Measurements from ENCODE around the gene NCCRP1. TPM values are rescaled to one million over a fixed set of nuclear protein-coding genes. Genes with fewer than 3 reads are reported as not detected.

The NCCRP1 gene
- total RNA-seq, 4 donors from 2014 or later, result 0.46 TPM; not detected in 3

DNA sequence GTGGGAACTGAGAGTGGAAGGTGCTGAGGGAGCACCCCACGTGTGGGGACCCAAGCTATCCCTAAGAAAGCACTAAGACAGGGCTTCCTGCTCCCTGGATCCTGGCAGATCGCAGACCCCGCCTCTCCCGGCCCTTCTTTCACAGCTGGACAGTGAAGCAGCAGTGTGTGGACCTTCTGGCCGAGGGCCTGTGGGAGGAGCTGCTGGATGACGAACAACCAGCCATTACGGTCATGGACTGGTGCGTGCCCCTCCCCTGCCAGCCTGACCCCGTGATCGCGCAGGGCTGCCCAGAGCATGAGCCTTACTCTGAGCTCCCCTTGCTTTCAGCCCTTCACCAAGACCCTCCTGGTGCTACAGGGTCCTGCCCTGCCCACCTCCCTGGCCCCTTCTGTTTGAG is 2.3 kb downstream of the NCCRP1 start:
- no peak for DNase-seq (ENCODE audit: low spot score)
- TF ChIP-seq, protein P1, sequence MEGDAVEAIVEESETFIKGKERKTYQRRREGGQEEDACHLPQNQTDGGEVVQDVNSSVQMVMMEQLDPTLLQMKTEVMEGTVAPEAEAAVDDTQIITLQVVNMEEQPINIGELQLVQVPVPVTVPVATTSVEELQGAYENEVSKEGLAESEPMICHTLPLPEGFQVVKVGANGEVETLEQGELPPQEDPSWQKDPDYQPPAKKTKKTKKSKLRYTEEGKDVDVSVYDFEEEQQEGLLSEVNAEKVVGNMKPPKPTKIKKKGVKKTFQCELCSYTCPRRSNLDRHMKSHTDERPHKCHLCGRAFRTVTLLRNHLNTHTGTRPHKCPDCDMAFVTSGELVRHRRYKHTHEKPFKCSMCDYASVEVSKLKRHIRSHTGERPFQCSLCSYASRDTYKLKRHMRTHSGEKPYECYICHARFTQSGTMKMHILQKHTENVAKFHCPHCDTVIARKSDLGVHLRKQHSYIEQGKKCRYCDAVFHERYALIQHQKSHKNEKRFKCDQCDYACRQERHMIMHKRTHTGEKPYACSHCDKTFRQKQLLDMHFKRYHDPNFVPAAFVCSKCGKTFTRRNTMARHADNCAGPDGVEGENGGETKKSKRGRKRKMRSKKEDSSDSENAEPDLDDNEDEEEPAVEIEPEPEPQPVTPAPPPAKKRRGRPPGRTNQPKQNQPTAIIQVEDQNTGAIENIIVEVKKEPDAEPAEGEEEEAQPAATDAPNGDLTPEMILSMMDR (IDR thresholded peaks at IDR 0.05), result no peak
- peak; percentile 85 for ATAC-seq (ENCODE audit: low FRiP score)

DNA sequence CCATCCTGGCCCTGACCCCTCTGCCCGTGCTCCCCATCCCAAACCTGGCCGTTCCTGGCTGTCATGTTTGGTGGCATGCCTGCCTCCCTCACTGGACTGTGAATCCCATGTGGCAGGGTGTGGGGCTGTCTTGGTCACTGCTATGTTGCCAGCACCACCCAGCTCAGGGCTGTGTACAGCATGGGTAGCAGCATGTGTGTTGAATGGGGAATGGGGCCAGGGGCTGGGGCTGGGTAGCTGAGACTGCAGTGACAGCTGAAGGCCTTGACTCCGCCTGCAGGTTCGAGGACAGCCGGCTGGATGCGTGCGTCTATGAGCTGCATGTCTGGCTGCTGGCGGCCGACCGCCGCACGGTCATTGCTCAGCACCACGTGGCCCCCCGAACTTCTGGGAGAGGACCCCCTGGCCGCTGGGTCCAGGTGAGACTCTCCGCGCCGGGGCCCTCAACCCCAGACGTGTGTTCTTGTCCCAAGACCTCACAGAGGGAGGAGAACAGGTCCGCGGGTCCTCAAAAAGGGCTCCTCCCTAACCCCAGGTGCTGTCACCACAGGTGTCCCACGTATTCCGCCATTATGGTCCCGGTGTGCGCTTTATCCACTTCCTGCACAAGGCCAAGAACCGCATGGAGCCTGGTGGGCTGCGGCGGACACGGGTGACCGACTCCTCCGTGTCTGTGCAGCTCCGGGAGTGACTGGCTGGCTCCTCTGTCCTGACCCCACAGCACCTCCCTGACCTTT is 3.5 kb downstream of the NCCRP1 start:
- DNase-seq (ENCODE audit: low spot score), result no peak
- ATAC-seq (ENCODE audit: low FRiP score), result no peak
- TF ChIP-seq, protein P1 (IDR thresholded peaks at IDR 0.05), result no peak

DNA sequence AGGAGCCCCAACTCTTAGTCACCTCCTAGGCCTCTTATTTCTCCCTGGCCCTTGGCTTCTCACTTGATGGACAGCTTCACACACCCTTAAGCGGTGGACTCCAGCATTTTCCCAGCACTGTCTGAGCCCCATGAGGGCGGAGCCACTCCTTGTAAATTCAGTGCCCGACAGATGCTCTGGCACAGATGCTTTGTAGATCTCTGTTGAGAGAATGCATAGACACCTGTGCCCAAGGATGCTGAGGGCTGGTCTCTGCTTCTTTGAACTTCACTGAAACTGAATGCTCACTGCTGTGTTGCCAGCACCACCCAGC is 4.0 kb downstream of the NCCRP1 start:
- DNase-seq (ENCODE audit: low spot score), result no peak
- TF ChIP-seq, protein P1 (IDR thresholded peaks at IDR 0.05), result no peak
- no peak for ATAC-seq (ENCODE audit: low FRiP score)

DNA sequence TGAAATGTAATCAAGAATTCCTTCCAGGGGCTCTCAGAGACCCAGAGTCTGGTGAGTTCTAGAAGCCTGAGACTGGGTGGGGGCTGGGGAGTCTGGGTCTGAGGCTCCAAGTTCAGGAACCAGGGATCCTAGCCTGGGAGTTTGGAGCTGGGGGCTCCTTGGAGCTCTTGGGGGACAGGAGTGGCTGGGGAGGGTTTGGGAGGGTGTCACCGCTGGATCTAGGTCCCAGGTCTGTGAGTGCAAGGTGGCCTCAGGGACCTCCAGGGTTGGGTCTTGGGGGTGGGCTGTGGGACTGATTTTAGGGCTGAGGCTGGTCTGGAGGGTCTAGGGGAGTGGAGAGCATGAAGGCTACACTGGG is 6.2 kb downstream of the NCCRP1 start:
- ATAC-seq (ENCODE audit: low FRiP score) (no peak), DNase-seq (ENCODE audit: low spot score) (no peak)
- TF ChIP-seq, protein P1 (IDR thresholded peaks at IDR 0.05), result no peak

DNA sequence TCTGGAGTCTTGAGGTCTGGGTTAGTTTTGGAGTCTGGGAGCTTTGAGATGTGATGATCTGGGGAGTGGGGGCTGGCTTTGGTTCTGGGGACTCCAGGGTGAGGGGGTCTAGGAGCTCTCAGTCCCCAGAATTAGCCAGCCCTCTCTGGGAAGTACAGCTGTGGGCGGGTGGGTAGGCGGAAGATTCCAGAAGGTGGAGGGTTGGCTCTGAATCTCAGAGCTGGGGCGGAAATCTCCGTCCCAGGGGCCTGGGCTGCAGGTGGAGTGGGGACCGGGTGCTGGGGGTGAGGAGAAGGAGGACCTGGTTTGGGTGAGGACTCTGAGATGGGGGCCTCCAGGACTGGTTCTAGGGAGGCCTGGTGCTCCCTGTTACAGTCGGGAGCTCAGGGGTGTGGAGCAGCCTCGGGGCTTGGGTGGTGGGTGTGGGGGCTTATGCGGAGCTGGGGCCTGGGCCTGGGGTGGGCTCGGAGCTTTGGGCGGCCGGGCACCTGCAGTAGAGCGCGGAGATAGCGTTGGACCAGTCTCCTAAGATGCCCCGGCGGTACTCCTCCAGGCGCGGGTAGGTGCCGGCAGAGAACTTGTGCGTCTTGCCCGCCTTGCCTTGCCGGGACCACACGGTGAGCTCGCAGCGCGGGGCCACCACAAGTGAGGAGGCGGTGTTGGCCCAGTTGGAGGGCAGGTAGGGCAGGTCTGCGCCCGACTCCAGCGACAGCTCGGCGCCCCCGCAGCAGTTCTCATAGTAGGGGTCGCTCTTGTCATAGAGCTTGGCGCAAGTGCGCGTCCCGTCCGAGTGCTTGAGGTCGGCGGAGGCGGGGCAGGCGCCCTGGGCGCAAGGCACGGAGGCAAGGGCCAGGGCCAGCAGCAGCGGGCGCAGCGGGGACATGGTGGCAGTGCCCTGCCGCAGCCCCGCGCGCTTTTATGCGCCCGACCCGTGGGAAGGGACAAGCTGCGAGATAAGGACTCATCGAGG is 6.9 kb downstream of the NCCRP1 start, which contains the start of gene SYCN:
SYCN (minus strand) TSS at position 892 of the 970 bp plus-strand sequence; CDS start at position 883, 9 bp downstream.
- no peak for ATAC-seq (ENCODE audit: low FRiP score)
- no peak for DNase-seq (ENCODE audit: low spot score)
- TF ChIP-seq, protein P1 (IDR thresholded peaks at IDR 0.05), result no peak

DNA sequence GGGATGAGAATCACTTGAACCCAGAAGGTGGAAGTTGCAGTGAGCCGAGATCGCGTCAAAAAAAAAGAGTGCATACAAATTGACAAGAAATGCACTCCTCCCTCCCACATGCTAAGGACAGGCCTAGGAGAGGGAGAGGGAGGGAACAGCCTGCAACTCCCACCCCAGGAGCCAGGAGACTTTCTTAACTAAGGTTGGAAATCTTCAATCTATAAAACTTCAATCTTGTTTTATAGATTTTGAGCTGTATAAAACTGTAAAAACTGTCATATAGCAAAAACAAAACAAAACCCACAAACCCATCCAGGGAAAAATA is 8.6 kb downstream of the NCCRP1 start:
- no peak for ATAC-seq (ENCODE audit: low FRiP score)
- TF ChIP-seq, protein P1 (IDR thresholded peaks at IDR 0.05), result no peak
- DNase-seq (ENCODE audit: low spot score), result no peak
